ENCODE data around the gene TRMT1. TPM values are rescaled to one million over a fixed set of nuclear protein-coding genes. Genes with fewer than 3 reads are reported as not detected.

TRMT1 gene
- total and polyA plus RNA-seq, 2 experiments from 2014 or later = 88.6 to 90.1 TPM

DNA sequence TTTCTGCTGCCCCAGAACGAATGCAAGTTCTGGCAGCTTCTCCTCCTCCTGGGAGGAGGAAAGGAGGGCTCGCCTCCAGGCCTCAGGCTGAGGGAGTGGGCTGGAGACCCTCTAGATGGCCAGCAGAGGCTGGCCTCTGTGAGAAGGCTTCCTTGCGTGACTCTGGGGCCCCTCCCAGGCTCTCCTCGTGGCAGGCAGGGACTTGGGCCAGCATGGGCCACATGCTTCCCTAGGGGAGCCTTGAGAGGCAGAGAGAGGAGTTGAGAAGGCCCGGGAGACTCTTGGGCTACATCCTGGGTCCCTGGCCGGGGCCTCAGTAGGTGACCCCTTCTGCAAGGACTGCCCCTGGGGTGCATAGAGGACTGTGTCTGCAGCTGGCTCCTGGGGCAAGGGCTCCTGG lies 39.8 kb downstream of the TRMT1 start:
- peak overlapping the region; percentile 72; the same call in 1 of the 2 replicates for H3K4me2 ChIP-seq
- Mint-ChIP-seq H3K27me3 (ENCODE audit: insufficient read depth, low read depth, poor library complexity) (peaks cover 31% of the 10 kb centered on the region), H3K4me1 (peaks cover 26% of the 10 kb centered on the region), H3K27ac (no peak overlapping the region), H3K9me3 (no peaks in the 10 kb centered on the region), H3K36me3 (ENCODE audit: low read depth) (no peaks in the 10 kb centered on the region), H3K4me3 (no peak overlapping the region)
- H2AFZ ChIP-seq = peak overlapping the region; percentile 80
- peaks cover 27% of the 10 kb centered on the region for H3K4me1 ChIP-seq (ENCODE audit: insufficient read depth)
- no peak for DNase-seq (ENCODE audit: low spot score)
- H3K27me3 ChIP-seq (ENCODE audit: insufficient read depth) = peaks cover 8% of the 10 kb centered on the region; the same call in 1 of the 2 replicates
- no peaks in the 10 kb centered on the region for H3K9me2 ChIP-seq (ENCODE audit: insufficient read depth)
- H3K4me3 ChIP-seq = no peak overlapping the region
- no peaks in the 10 kb centered on the region for H3K79me2 ChIP-seq (replicated peaks; ENCODE audit: insufficient read depth)
- no peaks in the 10 kb centered on the region for H3F3A ChIP-seq (replicated peaks; ENCODE audit: low read depth)
- no peaks in the 10 kb centered on the region for H3K36me3 ChIP-seq (ENCODE audit: insufficient read depth)
- TF ChIP-seq JUNB (IDR thresholded peaks at IDR 0.05; ENCODE audit: unreplicated experiment) = no peak
- TF ChIP-seq, protein P1, sequence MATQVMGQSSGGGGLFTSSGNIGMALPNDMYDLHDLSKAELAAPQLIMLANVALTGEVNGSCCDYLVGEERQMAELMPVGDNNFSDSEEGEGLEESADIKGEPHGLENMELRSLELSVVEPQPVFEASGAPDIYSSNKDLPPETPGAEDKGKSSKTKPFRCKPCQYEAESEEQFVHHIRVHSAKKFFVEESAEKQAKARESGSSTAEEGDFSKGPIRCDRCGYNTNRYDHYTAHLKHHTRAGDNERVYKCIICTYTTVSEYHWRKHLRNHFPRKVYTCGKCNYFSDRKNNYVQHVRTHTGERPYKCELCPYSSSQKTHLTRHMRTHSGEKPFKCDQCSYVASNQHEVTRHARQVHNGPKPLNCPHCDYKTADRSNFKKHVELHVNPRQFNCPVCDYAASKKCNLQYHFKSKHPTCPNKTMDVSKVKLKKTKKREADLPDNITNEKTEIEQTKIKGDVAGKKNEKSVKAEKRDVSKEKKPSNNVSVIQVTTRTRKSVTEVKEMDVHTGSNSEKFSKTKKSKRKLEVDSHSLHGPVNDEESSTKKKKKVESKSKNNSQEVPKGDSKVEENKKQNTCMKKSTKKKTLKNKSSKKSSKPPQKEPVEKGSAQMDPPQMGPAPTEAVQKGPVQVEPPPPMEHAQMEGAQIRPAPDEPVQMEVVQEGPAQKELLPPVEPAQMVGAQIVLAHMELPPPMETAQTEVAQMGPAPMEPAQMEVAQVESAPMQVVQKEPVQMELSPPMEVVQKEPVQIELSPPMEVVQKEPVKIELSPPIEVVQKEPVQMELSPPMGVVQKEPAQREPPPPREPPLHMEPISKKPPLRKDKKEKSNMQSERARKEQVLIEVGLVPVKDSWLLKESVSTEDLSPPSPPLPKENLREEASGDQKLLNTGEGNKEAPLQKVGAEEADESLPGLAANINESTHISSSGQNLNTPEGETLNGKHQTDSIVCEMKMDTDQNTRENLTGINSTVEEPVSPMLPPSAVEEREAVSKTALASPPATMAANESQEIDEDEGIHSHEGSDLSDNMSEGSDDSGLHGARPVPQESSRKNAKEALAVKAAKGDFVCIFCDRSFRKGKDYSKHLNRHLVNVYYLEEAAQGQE (IDR thresholded peaks at IDR 0.05; ENCODE audit: unreplicated experiment) = no peak
- TF ChIP-seq ZNF331 (CRISPR knock-in tag; IDR thresholded peaks at IDR 0.05; ENCODE audit: low read depth) = no peak
- no peak overlapping the region for H3K27ac ChIP-seq (ENCODE audit: low read depth)
- no peaks in the 10 kb centered on the region for H4K20me1 ChIP-seq (replicated peaks; ENCODE audit: insufficient read depth)
- ATAC-seq = no peak

DNA sequence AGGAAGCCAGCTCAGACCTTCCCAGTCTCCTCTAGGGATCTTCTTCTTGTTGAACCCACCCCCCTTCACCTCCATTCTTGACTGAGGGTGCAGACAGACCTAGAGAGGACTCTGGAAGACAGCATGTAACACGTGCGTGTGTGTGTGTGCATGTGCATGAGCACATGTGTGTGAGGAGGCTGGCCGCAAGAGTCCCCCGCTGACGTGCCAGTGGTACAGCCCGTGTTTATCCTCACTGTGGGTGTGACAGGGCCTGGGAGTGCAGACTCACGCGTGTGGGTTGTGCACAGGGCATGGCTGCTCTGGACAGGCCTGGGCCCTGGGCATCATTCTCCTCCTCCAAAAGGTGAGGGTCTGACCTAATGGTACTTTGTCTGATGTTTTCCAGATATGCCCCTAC lies 40.2 kb downstream of the TRMT1 start:
- peaks cover 27% of the 10 kb centered on the region for H3K4me1 ChIP-seq (ENCODE audit: insufficient read depth)
- ATAC-seq (no peak), DNase-seq (ENCODE audit: low spot score) (no peak)
- no peaks in the 10 kb centered on the region for H3F3A ChIP-seq (replicated peaks; ENCODE audit: low read depth)
- no peaks in the 10 kb centered on the region for H3K36me3 ChIP-seq (ENCODE audit: insufficient read depth)
- H3K27ac ChIP-seq (ENCODE audit: low read depth) = no peak overlapping the region
- H3K27ac Mint-ChIP-seq = no peak overlapping the region
- H2AFZ ChIP-seq = peak overlapping the region; percentile 80
- no peaks in the 10 kb centered on the region for H3K9me3 Mint-ChIP-seq
- H3K27me3 ChIP-seq (ENCODE audit: insufficient read depth) = peaks cover 8% of the 10 kb centered on the region; the same call in 1 of the 2 replicates
- no peak overlapping the region for H3K4me3 Mint-ChIP-seq
- H4K20me1 ChIP-seq (replicated peaks; ENCODE audit: insufficient read depth) = no peaks in the 10 kb centered on the region
- H3K36me3 Mint-ChIP-seq (ENCODE audit: low read depth) = no peaks in the 10 kb centered on the region
- no peaks in the 10 kb centered on the region for H3K79me2 ChIP-seq (replicated peaks; ENCODE audit: insufficient read depth)
- H3K9me2 ChIP-seq (ENCODE audit: insufficient read depth) = no peaks in the 10 kb centered on the region
- H3K4me2 ChIP-seq = no peak overlapping the region
- peaks cover 27% of the 10 kb centered on the region for H3K27me3 Mint-ChIP-seq (ENCODE audit: insufficient read depth, low read depth, poor library complexity)
- H3K4me1 Mint-ChIP-seq = peaks cover 26% of the 10 kb centered on the region
- no peak overlapping the region for H3K4me3 ChIP-seq
- TF ChIP-seq CREB1 (CRISPR knock-in tag; IDR thresholded peaks at IDR 0.05; ENCODE audit: low read depth) (no peak), STAT1 (IDR thresholded peaks at IDR 0.05; ENCODE audit: unreplicated experiment) (no peak), EZH2 (IDR thresholded peaks at IDR 0.05; ENCODE audit: low read depth, unreplicated experiment) (no peak), NANOG (IDR thresholded peaks at IDR 0.05; ENCODE audit: borderline replicate concordance) (no peak), ZNF114 (CRISPR knock-in tag; IDR thresholded peaks at IDR 0.05) (no peak), ZNF331 (CRISPR knock-in tag; IDR thresholded peaks at IDR 0.05; ENCODE audit: low read depth) (no peak)
- TF ChIP-seq, protein P1 (IDR thresholded peaks at IDR 0.05; ENCODE audit: unreplicated experiment) = no peak
- TF ChIP-seq, protein P2, sequence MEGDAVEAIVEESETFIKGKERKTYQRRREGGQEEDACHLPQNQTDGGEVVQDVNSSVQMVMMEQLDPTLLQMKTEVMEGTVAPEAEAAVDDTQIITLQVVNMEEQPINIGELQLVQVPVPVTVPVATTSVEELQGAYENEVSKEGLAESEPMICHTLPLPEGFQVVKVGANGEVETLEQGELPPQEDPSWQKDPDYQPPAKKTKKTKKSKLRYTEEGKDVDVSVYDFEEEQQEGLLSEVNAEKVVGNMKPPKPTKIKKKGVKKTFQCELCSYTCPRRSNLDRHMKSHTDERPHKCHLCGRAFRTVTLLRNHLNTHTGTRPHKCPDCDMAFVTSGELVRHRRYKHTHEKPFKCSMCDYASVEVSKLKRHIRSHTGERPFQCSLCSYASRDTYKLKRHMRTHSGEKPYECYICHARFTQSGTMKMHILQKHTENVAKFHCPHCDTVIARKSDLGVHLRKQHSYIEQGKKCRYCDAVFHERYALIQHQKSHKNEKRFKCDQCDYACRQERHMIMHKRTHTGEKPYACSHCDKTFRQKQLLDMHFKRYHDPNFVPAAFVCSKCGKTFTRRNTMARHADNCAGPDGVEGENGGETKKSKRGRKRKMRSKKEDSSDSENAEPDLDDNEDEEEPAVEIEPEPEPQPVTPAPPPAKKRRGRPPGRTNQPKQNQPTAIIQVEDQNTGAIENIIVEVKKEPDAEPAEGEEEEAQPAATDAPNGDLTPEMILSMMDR (conservative IDR thresholded peaks at IDR 0.05; ENCODE audit: low read depth in 2 of 2) = no peak
- TF ChIP-seq, protein P3, sequence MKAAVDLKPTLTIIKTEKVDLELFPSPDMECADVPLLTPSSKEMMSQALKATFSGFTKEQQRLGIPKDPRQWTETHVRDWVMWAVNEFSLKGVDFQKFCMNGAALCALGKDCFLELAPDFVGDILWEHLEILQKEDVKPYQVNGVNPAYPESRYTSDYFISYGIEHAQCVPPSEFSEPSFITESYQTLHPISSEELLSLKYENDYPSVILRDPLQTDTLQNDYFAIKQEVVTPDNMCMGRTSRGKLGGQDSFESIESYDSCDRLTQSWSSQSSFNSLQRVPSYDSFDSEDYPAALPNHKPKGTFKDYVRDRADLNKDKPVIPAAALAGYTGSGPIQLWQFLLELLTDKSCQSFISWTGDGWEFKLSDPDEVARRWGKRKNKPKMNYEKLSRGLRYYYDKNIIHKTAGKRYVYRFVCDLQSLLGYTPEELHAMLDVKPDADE (IDR thresholded peaks at IDR 0.05) = no peak

Measured in GM23338 (cell line).